22Rv1 (cell line): ENCODE measurements around the gene PCDH9.

Source experiments
- CTCF ChIP-seq: fragments of 450-650 bp; IDR thresholded peaks from 2 replicates; pipeline ENCODE4 v1.5.1; 2017; ENCODE audit warnings: mild to moderate bottlenecking
- ZFX ChIP-seq: fragments of 450-650 bp; IDR thresholded peaks from 2 replicates; pipeline ENCODE4 v1.6.1; 2017; ENCODE audit warnings: antibody characterized with exemption, borderline replicate concordance

- TF ChIP-seq CTCF (no peak), ZFX (no peak)
Measured at GRCh38 chr13:66335626-66336025, 894.5 kb downstream of the PCDH9 start.
